HUES64 (cell line): ENCODE results near the gene ZNF804B.

ENCODE experiments used
- H3K27ac ChIP-seq: 2 replicates; pipeline ENCODE4 v1.7.0; 2013; ENCODE audit warnings: low read depth, low read length, inconsistent platforms
- H3K27me3 ChIP-seq: 2 replicates; pipeline ENCODE4 v1.6.1; 2013; ENCODE audit warnings: mild to moderate bottlenecking, low read length; ENCODE audit not compliant: insufficient read depth
- H3K36me3 ChIP-seq: 2 replicates; pipeline ENCODE4 v1.6.1; 2013; ENCODE audit warnings: mild to moderate bottlenecking, low read length; ENCODE audit not compliant: insufficient read depth
- H3K4me1 ChIP-seq: 2 replicates; pipeline ENCODE4 v1.6.1; 2013; ENCODE audit warnings: mild to moderate bottlenecking, low read length, moderate library complexity; ENCODE audit not compliant: insufficient read depth
- H3K4me3 ChIP-seq: 2 replicates; pipeline ENCODE4 v1.5.1; 2013; ENCODE audit warnings: mild to moderate bottlenecking, low read length, moderate library complexity
- H3K9ac ChIP-seq: 2 replicates; pipeline ENCODE4 v1.6.1; 2013; ENCODE audit warnings: mild to moderate bottlenecking, low read depth, low read length
- H3K9me3 ChIP-seq: 2 replicates; pipeline ENCODE4 v1.6.1; 2013; ENCODE audit warnings: low read depth, low read length; ENCODE audit not compliant: insufficient read depth
- WGBS: fragments of 150-250, 120-280 bp; methylation state at CpG from one replicate; pipeline ENCODE4 v1.1.7; 2013; ENCODE audit warnings: missing lambda C conversion rate; 5-methylcytosine and 5-hydroxymethylcytosine counted together

ZNF804B gene

GRCh38 chr7:88969167-88969566 is 209.7 kb downstream of the ZNF804B start:
- Histone ChIP-seq H3K9me3 (no peaks in the 10 kb centered on the region), H3K4me3 (no peak overlapping the region), H3K36me3 (no peaks in the 10 kb centered on the region), H3K27me3 (no peaks in the 10 kb centered on the region), H3K4me1 (peaks cover 20% of the 10 kb centered on the region), H3K27ac (no peak overlapping the region), H3K9ac (no peak overlapping the region)
- WGBS: 96% methylated on average over 1 of the region's 1 CpG

GRCh38 chr7:88985295-88985694 is 225.8 kb downstream of the ZNF804B start:
- Histone ChIP-seq H3K9me3 (no peaks in the 10 kb centered on the region), H3K27ac (no peak overlapping the region), H3K4me1 (peaks cover 16% of the 10 kb centered on the region), H3K4me3 (no peak overlapping the region), H3K27me3 (no peaks in the 10 kb centered on the region), H3K9ac (no peak overlapping the region), H3K36me3 (no peaks in the 10 kb centered on the region)
- 47% methylated on average over 5 of the region's 5 CpGs for WGBS

GRCh38 chr7:89001306-89001705 is 241.8 kb downstream of the ZNF804B start:
- WGBS: 100% methylated on average over 1 of the region's 1 CpG
- Histone ChIP-seq H3K36me3 (no peaks in the 10 kb centered on the region), H3K9me3 (no peaks in the 10 kb centered on the region), H3K4me3 (no peak overlapping the region), H3K27me3 (no peaks in the 10 kb centered on the region), H3K4me1 (peaks cover 5% of the 10 kb centered on the region; the same call in 1 of the 2 replicates), H3K27ac (no peak overlapping the region), H3K9ac (no peak overlapping the region)

GRCh38 chr7:89002981-89003956 is 243.8 kb downstream of the ZNF804B start:
- Histone ChIP-seq H3K27ac (no peak overlapping the region), H3K9ac (no peak overlapping the region)
- WGBS: 91% methylated on average over 4 of the region's 4 CpGs

GRCh38 chr7:89012016-89012415 is 252.5 kb downstream of the ZNF804B start:
- Histone ChIP-seq H3K4me1 (no peaks in the 10 kb centered on the region), H3K4me3 (no peak overlapping the region), H3K27me3 (no peaks in the 10 kb centered on the region), H3K9me3 (peaks cover 16% of the 10 kb centered on the region), H3K27ac (no peak overlapping the region), H3K36me3 (no peaks in the 10 kb centered on the region), H3K9ac (no peak overlapping the region)
- 97% methylated on average over 5 of the region's 5 CpGs for WGBS

More at GRCh38 chr7:89002981-89003956, 243.8 kb downstream of the ZNF804B start:
- Histone ChIP-seq H3K9me3 (no peaks in the 10 kb centered on the region), H3K27me3 (no peaks in the 10 kb centered on the region), H3K36me3 (no peaks in the 10 kb centered on the region), H3K4me1 (peaks cover 5% of the 10 kb centered on the region; the same call in 1 of the 2 replicates), H3K4me3 (no peak overlapping the region)

GRCh38 chr7:89017695-89018094 is 258.2 kb downstream of the ZNF804B start:
- Histone ChIP-seq H3K27ac (no peak overlapping the region), H3K36me3 (no peaks in the 10 kb centered on the region), H3K4me1 (no peaks in the 10 kb centered on the region), H3K9ac (no peak overlapping the region), H3K27me3 (no peaks in the 10 kb centered on the region), H3K4me3 (no peak overlapping the region), H3K9me3 (0 out of 2 replicates have a peak, but pooled peaks cover 4% of the 10 kb centered on the region)
- 92% methylated on average over 3 of the region's 3 CpGs for WGBS

GRCh38 chr7:89021741-89022140 is 262.2 kb downstream of the ZNF804B start:
- Histone ChIP-seq H3K27me3 (no peaks in the 10 kb centered on the region), H3K27ac (no peak overlapping the region)
- 86% methylated on average over 1 of the region's 1 CpG for WGBS

GRCh38 chr7:89023206-89023605 is 263.7 kb downstream of the ZNF804B start:
- Histone ChIP-seq H3K27ac (no peak overlapping the region), H3K4me3 (no peak overlapping the region), H3K27me3 (no peaks in the 10 kb centered on the region), H3K4me1 (peaks cover 9% of the 10 kb centered on the region; the same call in 1 of the 2 replicates), H3K9me3 (0 out of 2 replicates have a peak, but pooled peaks cover 4% of the 10 kb centered on the region), H3K9ac (no peak overlapping the region), H3K36me3 (no peaks in the 10 kb centered on the region)

More at GRCh38 chr7:89021741-89022140, 262.2 kb downstream of the ZNF804B start:
- peaks cover 9% of the 10 kb centered on the region; the same call in 1 of the 2 replicates for H3K4me1 ChIP-seq
- no peak overlapping the region for H3K9ac ChIP-seq
- no peak overlapping the region for H3K4me3 ChIP-seq
- 0 out of 2 replicates have a peak, but pooled peaks cover 4% of the 10 kb centered on the region for H3K9me3 ChIP-seq
- no peaks in the 10 kb centered on the region for H3K36me3 ChIP-seq

GRCh38 chr7:89023877-89024276 is 264.4 kb downstream of the ZNF804B start:
- no CpG with 5 or more reads among the region's 1 CpG for WGBS
- Histone ChIP-seq H3K27ac (no peak overlapping the region), H3K9me3 (0 out of 2 replicates have a peak, but pooled peaks cover 4% of the 10 kb centered on the region)

GRCh38 chr7:89027781-89028180 is 268.3 kb downstream of the ZNF804B start:
- no peaks in the 10 kb centered on the region for H3K36me3 ChIP-seq
- peaks cover 9% of the 10 kb centered on the region; the same call in 1 of the 2 replicates for H3K4me1 ChIP-seq
- no peak overlapping the region for H3K4me3 ChIP-seq
- H3K9me3 ChIP-seq: no peaks in the 10 kb centered on the region
- H3K9ac ChIP-seq: no peak overlapping the region
- WGBS: 100% methylated on average over 1 of the region's 1 CpG
- H3K27ac ChIP-seq: no peak overlapping the region
- H3K27me3 ChIP-seq: no peaks in the 10 kb centered on the region

More at GRCh38 chr7:89023877-89024276, 264.4 kb downstream of the ZNF804B start:
- H3K4me1 ChIP-seq: peaks cover 9% of the 10 kb centered on the region; the same call in 1 of the 2 replicates
- no peaks in the 10 kb centered on the region for H3K27me3 ChIP-seq
- H3K4me3 ChIP-seq: no peak overlapping the region
- no peak overlapping the region for H3K9ac ChIP-seq
- H3K36me3 ChIP-seq: no peaks in the 10 kb centered on the region

- no peaks in the 10 kb centered on the region for H3K27me3 ChIP-seq
- no peak overlapping the region for H3K4me3 ChIP-seq
- no peak overlapping the region for H3K9ac ChIP-seq
- no peaks in the 10 kb centered on the region for H3K9me3 ChIP-seq
- H3K4me1 ChIP-seq: peaks cover 4% of the 10 kb centered on the region; the same call in 1 of the 2 replicates
- H3K36me3 ChIP-seq: no peaks in the 10 kb centered on the region
- 99% methylated on average over 4 of the region's 4 CpGs for WGBS
- H3K27ac ChIP-seq: no peak overlapping the region
These were observed 268.8 kb downstream of the ZNF804B start for GRCh38 chr7:89028319-89028718.
